ENCODE results near the gene SAP30L.

The SAP30L gene

GRCh38 chr5:154467655-154468354, 22.0 kb downstream of the SAP30L start:
- peak; percentile 83 for DNase-seq

- DNase-seq = no peak
Observed at GRCh38 chr5:154470137-154470536, 24.3 kb downstream of the SAP30L start.

GRCh38 chr5:154470947-154471870, 25.4 kb downstream of the SAP30L start:
- DNase-seq = no peak

GRCh38 chr5:154472871-154473580, 27.2 kb downstream of the SAP30L start:
- no peak for DNase-seq

DNA sequence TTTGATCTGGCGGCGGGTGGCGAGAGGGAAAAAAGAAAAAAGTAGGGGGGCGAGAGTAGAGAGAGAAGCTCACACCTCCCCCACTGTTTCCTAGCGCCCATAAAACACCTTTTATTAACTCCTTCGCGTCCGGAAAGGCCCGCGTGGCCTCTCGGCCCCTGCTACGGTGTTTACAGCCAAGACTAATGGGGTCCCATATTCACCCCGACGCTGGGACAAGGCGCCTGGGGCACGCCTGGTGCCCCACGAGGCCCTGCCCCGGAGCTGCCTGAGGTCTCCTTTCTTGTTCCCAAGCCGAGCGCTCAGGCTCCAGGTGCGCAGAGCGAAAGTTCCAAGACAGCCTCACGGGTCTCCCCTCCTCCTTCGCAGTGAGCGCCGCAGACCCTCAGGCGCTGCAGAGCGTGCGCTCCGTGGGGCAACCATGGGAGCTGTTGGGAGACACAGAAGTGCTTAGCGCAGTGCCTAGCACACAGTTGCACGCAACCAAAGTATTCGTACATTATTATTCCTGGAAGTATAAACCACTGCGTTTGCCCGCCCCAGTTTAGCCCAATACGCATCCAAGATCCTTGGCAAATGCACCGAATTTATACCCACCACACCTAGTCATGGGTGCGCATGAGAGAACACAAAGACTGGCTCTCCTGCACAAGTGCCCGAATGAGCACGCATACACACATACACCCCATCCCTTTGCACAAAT, 27.9 kb downstream of the SAP30L start:
- DNase-seq = no peak

DNA sequence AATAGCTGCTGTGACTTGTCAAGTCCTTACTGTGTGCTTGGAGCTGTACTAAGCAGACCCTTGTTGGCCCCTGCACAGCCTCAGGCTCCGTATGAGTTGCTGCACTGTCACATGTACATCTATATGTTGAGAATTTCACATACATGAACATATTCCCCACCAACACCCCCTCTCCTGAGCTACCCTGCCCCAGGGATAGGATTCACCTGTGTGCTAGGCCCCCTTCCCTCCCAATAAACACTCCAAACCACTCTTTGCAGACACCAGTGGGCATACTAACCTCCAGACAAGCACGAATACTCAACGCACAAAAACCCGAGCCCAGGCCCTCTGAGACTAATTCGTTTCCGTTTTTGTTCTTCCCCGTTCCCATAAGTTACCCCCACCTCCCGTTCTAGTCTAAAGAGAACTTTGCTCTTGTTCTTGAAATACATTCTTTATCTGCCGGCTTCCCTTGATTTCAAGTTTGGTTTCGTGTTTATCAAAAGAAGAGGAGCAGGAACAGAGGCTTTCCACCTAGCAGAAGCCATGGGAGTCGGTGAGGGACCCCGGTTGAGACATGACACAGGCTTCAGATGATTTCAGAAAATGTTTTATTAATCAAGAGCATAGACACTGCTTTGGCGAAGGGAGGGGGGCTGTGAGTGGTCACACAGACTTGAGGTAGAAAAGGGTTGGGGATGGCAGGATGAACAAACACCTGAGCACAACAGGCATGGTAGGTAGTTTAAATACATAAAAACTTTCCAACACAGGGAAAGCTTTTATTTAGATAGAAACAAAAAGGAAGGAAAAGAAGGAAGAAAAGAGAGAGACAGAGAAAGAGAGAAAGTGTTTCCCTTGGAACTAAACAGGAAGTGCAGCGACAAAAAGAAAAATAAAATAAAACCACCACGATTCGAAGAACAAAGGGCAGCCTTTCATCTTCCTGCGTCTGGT, 28.9 kb downstream of the SAP30L start:
- DNase-seq = no peak

GRCh38 chr5:154475591-154476353, 30.0 kb downstream of the SAP30L start:
- no peak for DNase-seq

- no peak for DNase-seq
Observed at GRCh38 chr5:154476354-154477205, 30.8 kb downstream of the SAP30L start.

- no peak for DNase-seq
Observed at GRCh38 chr5:154477382-154478223, 31.8 kb downstream of the SAP30L start.

- DNase-seq = no peak
Observed at GRCh38 chr5:154478224-154478565, 32.4 kb downstream of the SAP30L start, which contains the start of gene HAND1. HAND1 (minus strand) TSS chr5:154478227; CDS start chr5:154478008, 219 bp downstream.

DNA sequence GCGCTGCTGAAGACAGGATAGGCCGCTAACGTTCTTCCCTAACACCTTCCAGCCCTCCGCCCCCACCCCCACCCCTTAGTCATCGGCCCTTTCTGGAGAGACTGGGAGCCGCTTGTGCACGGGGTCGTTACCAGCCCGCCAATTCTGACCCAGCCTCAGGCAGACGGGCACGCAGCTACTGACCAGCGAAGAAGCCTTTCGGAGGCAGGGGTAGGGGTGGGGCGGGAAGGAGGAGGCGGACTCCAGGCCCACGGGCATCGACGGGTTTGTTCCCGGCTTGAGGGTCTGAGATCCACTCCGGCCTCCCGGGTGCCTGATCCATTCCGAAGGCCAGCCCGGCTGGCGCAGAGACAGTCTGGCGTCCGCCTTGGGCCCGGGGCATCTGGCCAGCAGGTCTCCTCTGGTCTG, 33.0 kb downstream of the SAP30L start:
- no peak for DNase-seq

- DNase-seq = no peak
Observed at GRCh38 chr5:154479160-154479943, 33.6 kb downstream of the SAP30L start.

GRCh38 chr5:154479944-154480750, 34.4 kb downstream of the SAP30L start:
- DNase-seq = no peak

GRCh38 chr5:154480847-154481246, 35.0 kb downstream of the SAP30L start:
- DNase-seq = no peak

- no peak for DNase-seq
Observed at GRCh38 chr5:154481584-154482381, 36.0 kb downstream of the SAP30L start.

Measured in stimulated activated CD4-positive, alpha-beta T cell treated with anti-CD3 and anti-CD28 coated beads, Interleukin-4, amount 100 ng/mL, for 24 hours (primary cell).